Measurements from ENCODE around the gene ZNF318.

DNA sequence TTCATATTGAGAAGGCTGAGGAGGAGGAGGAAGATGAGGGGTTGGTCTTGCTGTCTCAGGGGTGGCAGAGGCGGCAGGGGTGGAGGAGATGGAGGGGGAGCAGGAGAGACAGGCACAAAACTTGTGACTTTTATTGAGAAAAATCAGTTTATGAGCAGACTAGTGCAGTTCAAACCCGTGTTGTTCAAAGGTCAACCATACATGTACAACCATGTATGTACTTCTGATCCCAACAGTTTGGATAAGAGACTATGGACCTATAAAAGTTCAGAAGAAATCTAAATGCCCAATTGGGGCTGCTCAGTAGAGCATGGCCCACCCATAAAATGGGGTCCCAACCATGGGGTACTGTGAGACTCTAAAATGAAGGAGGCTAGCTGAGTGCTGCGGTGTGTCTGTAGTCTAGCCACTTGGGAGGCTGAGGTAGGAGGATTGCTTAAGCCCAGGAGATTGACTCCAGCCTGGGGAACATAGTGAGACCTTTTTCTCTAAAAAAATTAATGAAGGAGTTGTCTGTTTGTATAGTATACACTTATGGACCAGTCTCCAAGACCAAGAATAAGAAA, 79.0 kb downstream of the ZNF318 start:
- TF ChIP-seq, protein P1, sequence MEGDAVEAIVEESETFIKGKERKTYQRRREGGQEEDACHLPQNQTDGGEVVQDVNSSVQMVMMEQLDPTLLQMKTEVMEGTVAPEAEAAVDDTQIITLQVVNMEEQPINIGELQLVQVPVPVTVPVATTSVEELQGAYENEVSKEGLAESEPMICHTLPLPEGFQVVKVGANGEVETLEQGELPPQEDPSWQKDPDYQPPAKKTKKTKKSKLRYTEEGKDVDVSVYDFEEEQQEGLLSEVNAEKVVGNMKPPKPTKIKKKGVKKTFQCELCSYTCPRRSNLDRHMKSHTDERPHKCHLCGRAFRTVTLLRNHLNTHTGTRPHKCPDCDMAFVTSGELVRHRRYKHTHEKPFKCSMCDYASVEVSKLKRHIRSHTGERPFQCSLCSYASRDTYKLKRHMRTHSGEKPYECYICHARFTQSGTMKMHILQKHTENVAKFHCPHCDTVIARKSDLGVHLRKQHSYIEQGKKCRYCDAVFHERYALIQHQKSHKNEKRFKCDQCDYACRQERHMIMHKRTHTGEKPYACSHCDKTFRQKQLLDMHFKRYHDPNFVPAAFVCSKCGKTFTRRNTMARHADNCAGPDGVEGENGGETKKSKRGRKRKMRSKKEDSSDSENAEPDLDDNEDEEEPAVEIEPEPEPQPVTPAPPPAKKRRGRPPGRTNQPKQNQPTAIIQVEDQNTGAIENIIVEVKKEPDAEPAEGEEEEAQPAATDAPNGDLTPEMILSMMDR (IDR thresholded peaks at IDR 0.05): no peak
- TF ChIP-seq POLR2A (IDR thresholded peaks at IDR 0.05): no peak
